ENCODE results near the gene MAGI2.

DNA sequence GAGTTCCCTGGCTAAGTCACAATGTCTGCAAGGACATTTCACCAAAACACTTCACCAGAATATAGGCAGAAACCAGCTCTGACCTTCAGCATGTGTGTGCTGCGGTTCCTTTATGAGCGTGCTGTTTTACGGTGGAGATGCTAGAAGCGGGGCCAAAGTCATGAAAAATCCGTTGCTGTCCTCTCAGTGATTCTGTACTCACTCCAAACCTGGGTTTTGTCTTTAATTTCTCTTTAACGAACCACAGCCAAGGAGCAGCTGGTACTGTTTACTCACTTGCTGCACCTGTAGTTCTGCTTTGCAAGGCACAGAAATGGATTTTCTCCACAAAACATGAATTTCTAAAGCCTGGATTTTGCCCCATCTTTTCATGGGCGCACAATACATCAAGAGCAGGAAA lies 1015.0 kb downstream of the MAGI2 start:
- TF ChIP-seq ZNF274 (IDR thresholded peaks at IDR 0.05; ENCODE audit: low read depth, low read length) (no peak), ELF1 (IDR thresholded peaks at IDR 0.05; ENCODE audit: borderline replicate concordance, low read depth) (no peak)
